ENCODE measurements around the gene BAIAP2L2.

DNA sequence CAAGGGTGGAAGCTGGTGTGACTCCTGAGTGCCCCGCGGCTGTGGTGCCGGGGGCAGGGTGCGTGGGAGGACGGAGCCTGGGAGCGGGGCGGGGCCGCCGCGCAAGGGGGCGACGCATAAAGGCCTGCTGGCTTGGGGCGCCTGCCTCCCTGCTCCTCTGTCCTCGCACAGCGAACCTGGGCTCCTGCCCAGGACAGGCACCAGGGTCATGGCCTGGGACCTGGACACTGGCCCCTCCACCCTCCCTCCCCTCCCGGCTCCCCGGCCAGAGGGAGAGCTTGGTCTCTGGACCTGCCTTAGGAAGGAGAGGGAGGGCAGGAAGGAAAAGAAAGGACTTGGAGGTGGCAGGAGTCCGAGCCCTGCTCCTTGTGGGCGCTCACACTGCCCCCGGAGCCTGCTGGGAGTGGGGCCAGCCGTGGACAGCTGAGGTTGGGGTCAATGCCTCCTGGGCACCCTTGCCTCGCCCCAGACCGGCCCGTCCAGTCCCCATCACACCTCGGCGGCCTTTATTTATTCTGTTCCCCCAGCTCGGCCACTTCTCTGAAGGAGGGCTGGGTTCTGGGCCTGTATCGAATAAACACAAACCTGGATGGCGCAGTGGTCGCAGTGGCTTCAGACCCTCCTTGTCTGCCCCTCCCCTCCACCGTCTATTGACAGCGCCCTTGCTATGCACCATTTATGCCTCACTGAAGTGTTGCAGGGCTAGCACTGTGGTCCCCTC is 35.2 kb downstream of the BAIAP2L2 start:
- no peak for TF ChIP-seq POLR2AphosphoS5 (IDR thresholded peaks at IDR 0.05)
- TF ChIP-seq, protein P1, sequence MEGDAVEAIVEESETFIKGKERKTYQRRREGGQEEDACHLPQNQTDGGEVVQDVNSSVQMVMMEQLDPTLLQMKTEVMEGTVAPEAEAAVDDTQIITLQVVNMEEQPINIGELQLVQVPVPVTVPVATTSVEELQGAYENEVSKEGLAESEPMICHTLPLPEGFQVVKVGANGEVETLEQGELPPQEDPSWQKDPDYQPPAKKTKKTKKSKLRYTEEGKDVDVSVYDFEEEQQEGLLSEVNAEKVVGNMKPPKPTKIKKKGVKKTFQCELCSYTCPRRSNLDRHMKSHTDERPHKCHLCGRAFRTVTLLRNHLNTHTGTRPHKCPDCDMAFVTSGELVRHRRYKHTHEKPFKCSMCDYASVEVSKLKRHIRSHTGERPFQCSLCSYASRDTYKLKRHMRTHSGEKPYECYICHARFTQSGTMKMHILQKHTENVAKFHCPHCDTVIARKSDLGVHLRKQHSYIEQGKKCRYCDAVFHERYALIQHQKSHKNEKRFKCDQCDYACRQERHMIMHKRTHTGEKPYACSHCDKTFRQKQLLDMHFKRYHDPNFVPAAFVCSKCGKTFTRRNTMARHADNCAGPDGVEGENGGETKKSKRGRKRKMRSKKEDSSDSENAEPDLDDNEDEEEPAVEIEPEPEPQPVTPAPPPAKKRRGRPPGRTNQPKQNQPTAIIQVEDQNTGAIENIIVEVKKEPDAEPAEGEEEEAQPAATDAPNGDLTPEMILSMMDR (IDR thresholded peaks at IDR 0.05), result no peak
